HCT116 (cell line): ENCODE data around the gene IRS1.

Experiments
- EZH2 ChIP-seq: fragments of 200-600 bp; sonication (generic); IDR thresholded peaks from 2 replicates; pipeline ENCODE4 v1.6.1; 2017; ENCODE audit warnings: antibody characterized with exemption, mixed run types
- POLR2A ChIP-seq: IDR thresholded peaks from 2 replicates; pipeline ENCODE4 v1.7.0; 2011; ENCODE audit warnings: borderline replicate concordance; ENCODE audit not compliant: insufficient read depth, insufficient read length; ENCODE audit errors: extremely low read depth
- TF ChIP-seq, protein P1 (sequence below), 3 experiments: fragments of 200-600 bp in 1 of 3; sonication (generic) in 1 of 3; IDR thresholded peaks in 2 of 3; conservative IDR thresholded peaks in 1 of 3; 2 replicates each; pipeline ENCODE4 v1.5.1; 2012 to 2017; ENCODE audit warnings: low read depth in 2 of 3, low read length in 2 of 3, antibody characterized with exemption in 1 of 3, borderline replicate concordance in 1 of 3, control low read depth in 1 of 3, mild to moderate bottlenecking in 1 of 3, mixed read lengths in 1 of 3, mixed run types in 1 of 3, moderate library complexity in 1 of 3; ENCODE audit not compliant: insufficient read depth in 1 of 3

DNA sequence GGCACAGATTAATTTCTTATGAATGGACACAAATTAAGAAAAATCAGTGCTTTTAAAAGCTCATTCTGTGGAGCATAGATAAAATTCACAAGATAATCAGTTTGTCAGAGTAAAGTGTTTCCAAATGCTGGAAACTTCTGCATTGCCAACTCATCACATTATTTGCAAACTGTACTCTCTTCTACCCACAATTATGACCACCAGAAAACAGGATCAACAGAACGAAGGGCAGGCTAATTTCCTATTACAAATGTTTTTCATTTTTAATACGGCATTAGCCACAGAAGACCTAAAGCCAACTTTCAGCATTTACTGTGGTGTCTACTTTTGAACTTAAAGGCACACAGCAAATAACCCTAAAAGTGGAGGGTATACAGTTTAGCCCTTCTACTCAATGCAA is 6.0 kb downstream of the IRS1 start:
- no peak for TF ChIP-seq POLR2A
- TF ChIP-seq, protein P1, sequence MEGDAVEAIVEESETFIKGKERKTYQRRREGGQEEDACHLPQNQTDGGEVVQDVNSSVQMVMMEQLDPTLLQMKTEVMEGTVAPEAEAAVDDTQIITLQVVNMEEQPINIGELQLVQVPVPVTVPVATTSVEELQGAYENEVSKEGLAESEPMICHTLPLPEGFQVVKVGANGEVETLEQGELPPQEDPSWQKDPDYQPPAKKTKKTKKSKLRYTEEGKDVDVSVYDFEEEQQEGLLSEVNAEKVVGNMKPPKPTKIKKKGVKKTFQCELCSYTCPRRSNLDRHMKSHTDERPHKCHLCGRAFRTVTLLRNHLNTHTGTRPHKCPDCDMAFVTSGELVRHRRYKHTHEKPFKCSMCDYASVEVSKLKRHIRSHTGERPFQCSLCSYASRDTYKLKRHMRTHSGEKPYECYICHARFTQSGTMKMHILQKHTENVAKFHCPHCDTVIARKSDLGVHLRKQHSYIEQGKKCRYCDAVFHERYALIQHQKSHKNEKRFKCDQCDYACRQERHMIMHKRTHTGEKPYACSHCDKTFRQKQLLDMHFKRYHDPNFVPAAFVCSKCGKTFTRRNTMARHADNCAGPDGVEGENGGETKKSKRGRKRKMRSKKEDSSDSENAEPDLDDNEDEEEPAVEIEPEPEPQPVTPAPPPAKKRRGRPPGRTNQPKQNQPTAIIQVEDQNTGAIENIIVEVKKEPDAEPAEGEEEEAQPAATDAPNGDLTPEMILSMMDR (IDR thresholded peaks at IDR 0.05 in 2 of 3, conservative IDR thresholded peaks at IDR 0.05 in 1 of 3; ENCODE audit: borderline replicate concordance in 1 of 3, insufficient read depth in 1 of 3, low read depth in 2 of 3, low read length in 2 of 3): no peak
- TF ChIP-seq EZH2: no peak
